GM18517 (cell line): ENCODE results near the gene ITPKC.
"Not testable (repeated sequence)": the region's sequence is repeated elsewhere in the genome, so short reads cannot be mapped to it uniquely, and the experiment has no call there.

Source experiments
- ATAC-seq: cut with Tn5 transposase; IDR thresholded peaks from one replicate; pipeline ENCODE4 v1.9.1; 2021; ENCODE audit warnings: mild to moderate bottlenecking, moderate library complexity; ENCODE audit not compliant: unreplicated experiment

Gene ITPKC

GRCh38 chr19:40759352-40759751, 42.4 kb downstream of the ITPKC start:
- no peak for ATAC-seq

GRCh38 chr19:40762754-40763470, 46.0 kb downstream of the ITPKC start:
- no peak for ATAC-seq

DNA sequence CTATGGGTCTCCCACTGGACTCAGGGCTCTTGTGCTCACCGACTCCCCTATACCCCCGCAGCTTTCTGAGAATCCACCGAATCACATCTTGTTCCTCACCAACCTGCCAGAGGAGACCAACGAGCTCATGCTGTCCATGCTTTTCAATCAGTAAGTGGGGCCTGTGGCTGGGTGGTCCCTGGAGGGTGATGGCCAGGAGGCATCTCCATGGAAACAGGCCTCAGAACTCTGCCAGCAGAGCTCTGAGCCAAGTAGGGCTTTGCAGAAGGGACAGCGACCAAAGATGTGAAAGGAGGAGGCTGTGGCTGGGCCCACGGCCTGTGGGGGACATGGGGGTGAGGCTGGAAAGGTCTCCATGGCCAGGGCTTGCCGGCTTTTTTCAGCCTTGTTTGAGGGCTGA, 46.6 kb downstream of the ITPKC start:
- ATAC-seq: no peak

GRCh38 chr19:40763963-40764362, 47.1 kb downstream of the ITPKC start:
- no peak for ATAC-seq

DNA sequence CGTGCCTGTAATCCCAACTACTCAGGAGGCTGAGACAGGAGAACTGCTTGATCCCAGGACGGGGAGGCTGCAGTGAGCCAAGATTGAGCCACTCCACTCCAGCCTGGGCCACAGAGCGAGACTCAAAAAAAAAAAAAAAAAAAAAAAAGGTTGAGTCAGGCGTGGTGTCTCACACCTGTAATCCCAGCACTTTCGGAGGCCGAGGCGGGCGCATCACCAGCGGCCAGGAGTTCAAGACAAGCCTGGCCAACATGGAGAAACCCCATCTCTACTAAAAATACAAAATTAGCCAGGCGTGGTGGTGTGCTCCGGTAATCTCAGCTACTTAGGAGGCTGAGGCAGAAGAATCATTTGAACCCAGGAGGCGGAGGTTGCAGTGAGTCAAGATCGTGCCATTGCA, 49.5 kb downstream of the ITPKC start:
- not testable (repeated sequence) for ATAC-seq

DNA sequence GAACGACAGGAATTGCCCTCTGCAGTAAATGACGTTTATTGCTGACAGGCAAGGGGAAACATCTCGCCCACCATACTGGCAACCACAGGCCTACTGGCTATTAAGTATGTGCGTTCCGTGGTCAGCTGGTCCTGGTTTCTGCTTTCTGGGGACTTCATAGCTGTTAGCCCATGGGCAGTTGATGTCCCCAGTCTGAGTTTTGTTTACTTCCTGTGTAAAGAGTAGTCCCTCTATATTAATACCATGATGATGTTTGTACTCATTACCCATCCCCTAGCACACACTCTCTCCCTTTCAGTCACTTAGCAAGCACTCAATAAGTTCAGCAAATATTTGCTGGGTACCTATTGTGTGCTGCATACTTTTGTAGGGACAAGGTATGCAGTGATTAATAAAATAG, 52.0 kb downstream of the ITPKC start:
- ATAC-seq: no peak

- ATAC-seq: not testable (repeated sequence)
These were observed 54.4 kb downstream of the ITPKC start for GRCh38 chr19:40771101-40771862.

DNA sequence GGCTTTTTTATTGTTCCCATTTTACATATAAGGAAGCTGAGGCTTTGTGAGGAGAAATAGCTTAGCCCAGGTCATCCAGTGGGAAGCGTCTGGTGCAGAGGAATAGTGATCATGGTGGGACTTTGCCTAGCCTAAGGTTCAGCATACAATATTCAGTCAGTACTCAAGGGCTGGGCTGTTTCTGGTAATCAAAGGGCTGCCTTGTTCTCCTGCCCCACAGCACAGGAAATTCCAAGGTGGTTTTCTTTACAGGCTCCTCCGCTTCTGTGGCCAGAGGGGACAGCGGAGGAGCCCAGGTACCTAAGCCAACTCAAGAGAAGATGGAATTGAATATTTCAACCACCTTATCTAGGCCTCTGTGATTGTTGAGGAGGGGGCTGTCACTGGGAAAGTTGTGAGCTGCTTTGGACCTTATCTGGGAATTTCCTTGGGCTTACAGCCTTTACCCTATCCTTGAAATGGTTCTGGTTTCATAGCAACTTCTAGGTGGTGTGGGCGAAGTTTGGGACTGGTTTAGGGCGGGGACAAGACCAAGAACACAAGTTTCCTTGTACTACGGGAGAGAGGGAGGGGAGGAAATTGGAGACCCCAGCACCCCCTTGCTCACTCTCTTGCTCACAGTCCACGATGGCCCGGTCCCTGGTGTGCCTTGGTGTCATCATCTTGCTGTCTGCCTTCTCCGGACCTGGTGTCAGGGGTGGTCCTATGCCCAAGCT, 58.2 kb downstream of the ITPKC start, which contains the start of gene MIA:
MIA (plus strand) TSS at position 606 of the 716 bp plus-strand sequence; CDS start at position 628, 22 bp downstream.
- ATAC-seq: no peak

- no peak for ATAC-seq
These were observed 58.7 kb downstream of the ITPKC start for GRCh38 chr19:40775632-40776022.

- ATAC-seq: no peak
These were observed 59.5 kb downstream of the ITPKC start for GRCh38 chr19:40776364-40776763.

DNA sequence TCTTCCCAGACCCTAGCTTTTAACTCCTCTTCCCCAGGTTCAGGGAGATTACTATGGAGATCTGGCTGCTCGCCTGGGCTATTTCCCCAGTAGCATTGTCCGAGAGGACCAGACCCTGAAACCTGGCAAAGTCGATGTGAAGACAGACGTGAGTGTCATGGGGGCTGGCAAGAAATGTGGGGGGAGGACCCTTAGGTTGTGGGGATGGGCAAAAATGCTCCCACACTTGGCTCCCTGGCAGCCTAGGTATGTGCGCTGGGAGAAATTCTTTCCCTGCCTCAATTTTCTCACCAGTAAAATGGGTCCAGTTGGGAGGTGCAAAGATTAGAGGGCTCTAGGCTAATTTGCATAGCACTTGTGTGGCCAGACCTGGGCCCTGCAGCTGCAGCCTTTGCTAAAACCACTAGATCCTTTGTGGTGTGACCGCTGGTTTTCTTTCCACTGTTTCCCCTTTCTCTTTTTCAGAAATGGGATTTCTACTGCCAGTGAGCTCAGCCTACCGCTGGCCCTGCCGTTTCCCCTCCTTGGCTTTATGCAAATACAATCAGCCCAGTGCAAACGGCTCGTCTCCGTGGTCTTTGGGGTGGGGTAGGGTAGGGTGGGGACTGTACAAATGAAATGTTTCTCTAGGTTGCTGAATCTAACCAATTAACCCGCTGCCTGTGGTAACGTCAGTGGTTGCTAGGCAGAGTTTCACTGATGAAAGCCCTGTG, 60.2 kb downstream of the ITPKC start:
- ATAC-seq: peak; percentile 66

DNA sequence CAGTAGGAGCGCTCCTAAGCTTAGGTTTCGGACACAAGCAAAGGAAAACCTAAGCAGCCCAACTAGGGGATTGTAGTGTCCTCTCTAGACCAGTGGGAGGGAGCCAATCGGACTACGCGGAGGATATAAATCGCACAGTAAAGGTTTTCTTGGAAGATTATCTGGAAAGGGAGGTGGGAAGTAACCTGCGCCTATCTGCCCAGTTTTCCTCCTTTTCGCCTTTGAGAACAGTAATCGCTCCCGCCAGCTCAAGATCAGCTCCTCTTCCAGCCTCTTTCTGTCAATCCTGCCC, 60.7 kb downstream of the ITPKC start:
- ATAC-seq: no peak

DNA sequence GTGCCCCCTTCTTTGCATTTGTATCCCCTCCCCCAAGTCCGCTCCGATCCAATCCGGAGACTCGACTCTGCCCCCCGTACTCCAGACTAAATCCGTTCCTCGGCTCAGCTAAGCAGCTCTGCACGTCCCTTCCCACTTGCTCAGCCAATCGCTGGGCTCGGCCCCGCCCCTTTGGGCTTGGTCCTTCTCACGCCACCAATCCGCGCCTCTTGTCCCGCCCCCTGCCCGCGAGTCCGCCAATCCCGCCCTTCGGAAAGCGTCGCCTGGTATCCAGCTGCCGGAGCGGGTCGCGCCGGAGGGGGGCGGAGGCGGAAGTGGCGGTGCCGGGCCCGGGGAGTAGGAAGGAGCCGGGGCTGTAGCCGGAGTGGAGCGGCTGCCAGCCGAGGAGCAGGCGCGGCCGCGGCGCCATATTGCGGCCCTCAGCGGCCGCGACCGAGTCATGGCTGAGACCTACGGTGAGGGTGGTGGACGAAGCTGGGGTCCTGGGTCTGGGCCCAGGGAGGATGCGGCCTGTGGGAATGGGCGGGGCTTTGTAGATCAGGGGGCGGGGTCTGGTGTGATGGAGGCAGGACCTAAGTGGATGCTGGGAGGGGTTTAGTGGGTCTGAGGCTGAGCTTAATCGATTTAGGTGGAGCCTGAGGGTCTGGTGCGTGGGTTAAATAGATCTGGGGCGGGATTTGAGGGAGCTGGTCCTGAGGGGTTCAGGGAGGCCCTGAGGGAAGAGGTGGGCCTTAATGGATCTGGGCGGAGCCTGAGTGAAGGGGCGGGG, 61.2 kb downstream of the ITPKC start, which contains the start of gene RAB4B:
RAB4B (plus strand) TSS at position 311 of the 769 bp plus-strand sequence; CDS start at position 440, 129 bp downstream.
- peak; percentile 54 for ATAC-seq

- ATAC-seq: no peak
These were observed 61.9 kb downstream of the ITPKC start for GRCh38 chr19:40778706-40779284.

GRCh38 chr19:40780582-40780981, 63.7 kb downstream of the ITPKC start:
- no peak for ATAC-seq

- ATAC-seq: no peak
These were observed 64.2 kb downstream of the ITPKC start for GRCh38 chr19:40781140-40781539.

DNA sequence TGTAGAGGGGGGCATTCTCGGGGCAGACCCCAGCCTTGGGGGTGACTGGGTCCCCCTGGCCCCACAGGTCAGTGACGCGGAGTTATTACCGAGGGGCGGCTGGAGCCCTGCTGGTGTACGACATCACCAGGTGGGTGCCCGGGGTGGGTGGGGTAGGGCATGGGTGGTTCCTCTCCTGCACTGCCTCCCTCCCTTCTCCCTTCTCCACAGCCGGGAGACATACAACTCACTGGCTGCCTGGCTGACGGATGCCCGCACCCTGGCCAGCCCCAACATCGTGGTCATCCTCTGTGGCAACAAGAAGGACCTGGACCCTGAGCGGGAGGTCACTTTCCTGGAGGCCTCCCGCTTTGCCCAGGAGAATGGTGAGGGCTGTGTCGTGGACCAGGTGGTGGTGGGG, 66.8 kb downstream of the ITPKC start:
- no peak for ATAC-seq

DNA sequence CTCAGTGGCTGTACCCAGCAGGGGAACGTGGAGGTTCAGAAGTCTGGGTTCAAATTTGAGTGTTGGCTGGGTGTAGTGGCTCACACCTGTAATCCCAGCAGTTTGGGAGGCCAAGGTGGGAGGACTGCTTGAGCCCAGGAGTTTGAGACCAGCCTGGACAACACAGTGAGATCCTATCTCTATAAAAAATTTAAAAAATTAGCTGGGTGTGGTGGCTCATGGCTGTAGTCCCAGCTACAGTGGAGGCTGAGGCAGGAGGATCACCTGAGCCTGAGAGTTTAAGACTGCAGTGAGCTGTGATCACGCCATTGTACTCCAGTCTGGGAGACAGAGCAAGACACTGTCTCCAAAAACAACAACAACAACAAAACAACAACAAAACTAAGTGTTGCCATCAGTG, 67.2 kb downstream of the ITPKC start:
- not testable (repeated sequence) for ATAC-seq

GRCh38 chr19:40785526-40785925, 68.6 kb downstream of the ITPKC start:
- ATAC-seq: no peak
